Stimulated activated CD4-positive, alpha-beta T cell treated with anti-CD3 and anti-CD28 coated beads, Interleukin-2, amount 100 ng/mL, for 48 hours (primary cell): ENCODE data around the gene ERI3.

Experiments
- DNase-seq, 2 donors: peaks; one replicate each; pipeline ENCODE4 v3.0.0-alpha.2; 2020

The ERI3 gene

DNA sequence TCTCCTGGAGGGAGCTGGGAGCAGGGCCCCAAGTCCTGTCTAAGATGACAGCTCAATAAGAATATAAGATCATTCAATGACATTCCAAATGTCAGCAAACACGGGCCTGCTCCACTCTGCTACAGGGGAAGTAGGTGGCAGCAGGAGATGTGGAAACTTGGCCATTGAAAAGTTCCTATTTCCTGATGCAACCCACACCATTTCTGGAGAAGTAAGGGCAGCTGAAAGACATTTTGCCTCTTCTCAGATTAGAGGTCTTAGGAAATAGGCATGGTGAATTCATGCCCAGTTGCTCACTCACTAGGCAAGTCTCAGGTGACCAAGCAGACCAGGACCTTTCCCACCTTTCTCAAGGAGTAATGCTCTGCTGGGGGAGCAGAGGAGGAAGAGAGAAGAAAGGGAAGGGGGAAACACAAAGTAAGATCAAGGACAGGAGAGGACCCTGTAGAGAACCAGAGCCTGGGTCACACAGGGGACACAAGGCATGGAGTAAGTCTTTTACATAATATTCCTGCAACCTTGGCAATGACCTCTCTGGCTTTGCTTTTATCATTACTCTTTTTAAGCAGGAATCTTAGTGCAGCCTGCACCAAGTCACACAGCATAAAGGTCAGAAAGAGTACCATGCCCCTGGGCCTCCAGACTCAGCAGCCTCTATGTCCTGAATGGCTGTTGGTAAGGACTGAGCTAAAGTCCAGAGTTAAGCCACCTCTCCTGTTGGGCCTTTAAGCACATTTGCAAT lies 72.9 kb downstream of the ERI3 start:
- DNase-seq, result no peak

GRCh38 chr1:44276901-44277300 lies 78.2 kb downstream of the ERI3 start:
- DNase-seq, result no peak

GRCh38 chr1:44275991-44276405 lies 79.1 kb downstream of the ERI3 start:
- no peak for DNase-seq

DNA sequence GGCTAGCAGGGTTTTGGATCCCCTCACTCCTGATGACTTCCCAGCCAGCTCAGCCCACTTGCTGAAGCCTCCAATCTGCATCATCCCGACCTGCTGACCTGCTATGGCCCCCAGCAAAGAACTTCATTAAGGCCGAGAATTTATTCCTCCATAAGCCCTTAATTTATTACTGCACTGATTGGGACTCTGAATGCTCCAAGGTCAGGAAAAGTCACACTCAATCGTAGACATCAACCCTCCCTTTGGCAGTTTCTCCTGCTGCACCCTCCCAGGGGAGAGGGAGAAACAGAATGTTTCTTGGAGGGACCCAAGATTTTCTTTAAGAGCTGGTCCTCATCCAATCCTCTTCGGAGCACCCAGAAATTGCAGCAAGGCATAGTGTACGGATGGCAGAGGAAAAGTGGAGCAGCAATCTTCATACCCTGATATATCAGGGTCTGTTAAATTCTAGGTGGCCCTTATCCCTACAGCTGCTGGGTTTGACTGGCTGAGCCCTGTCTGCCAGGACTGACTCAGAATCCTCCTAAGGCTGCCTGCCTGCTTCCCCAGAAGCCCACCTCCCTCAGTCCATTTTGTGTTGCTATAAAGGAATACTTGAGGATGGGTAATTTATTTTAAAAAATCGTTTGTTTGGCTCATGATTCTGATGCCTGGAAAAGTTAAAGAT lies 79.6 kb downstream of the ERI3 start:
- DNase-seq, result no peak

DNA sequence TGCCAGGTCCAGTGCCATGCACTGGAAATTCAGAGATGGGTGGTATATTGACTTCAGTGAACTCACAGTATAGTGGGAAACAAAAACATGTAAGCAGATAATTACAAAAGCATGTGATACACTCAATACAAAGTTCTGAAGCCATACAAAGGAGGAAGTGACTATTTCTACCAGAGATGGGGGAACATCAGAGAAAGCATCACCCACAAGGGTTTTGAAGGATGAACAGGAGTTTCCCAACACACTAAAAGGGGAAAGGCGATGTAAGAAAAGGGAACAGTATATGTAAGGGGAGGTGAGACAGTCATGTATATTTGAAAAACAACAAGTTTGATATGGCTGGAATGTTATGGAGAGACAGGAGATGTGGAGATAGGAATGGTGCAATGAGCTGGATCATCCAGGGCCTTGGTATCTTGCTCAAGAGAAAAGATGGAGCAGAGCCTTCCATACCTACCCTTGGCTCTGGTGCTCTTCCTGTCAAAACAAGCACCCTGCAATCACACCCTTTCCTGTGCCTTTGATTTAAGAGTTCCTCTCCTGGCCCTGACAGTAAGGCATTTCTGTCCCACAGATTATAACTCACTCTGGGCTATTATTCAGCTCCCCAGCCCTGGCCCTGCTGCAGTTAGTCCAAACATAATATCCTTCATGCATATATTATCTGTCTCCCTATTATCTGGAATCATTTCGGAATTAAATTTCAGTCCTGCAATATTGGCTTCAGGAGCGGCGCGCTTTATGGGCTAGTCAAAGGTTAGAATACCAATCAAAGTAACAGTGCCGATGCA lies 81.3 kb downstream of the ERI3 start:
- DNase-seq, result no peak

GRCh38 chr1:44272992-44273391 lies 82.1 kb downstream of the ERI3 start:
- DNase-seq, result no peak

- DNase-seq, result no peak
These were observed 83.4 kb downstream of the ERI3 start for GRCh38 chr1:44271646-44272045.

- DNase-seq, result no peak
These were observed 84.1 kb downstream of the ERI3 start for GRCh38 chr1:44270686-44271628.

DNA sequence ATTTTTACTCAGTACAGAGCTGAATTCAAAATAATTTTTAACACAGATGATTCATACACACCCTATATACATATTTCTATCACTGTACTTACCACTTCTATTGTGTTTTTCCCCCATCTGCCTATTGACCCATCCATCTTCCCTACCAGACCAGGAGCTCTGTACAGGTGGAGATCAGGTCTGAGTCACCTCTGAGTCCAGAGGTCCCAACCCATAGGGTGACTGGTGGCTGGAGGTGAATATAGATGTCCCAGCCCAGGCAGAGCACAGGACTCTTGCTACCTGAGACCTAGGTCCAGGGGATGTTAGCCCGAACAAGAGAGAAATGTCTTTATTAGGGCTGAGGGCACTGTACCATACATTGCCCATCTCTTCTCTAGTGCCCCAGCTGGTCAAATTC lies 87.0 kb downstream of the ERI3 start:
- no peak for DNase-seq

DNA sequence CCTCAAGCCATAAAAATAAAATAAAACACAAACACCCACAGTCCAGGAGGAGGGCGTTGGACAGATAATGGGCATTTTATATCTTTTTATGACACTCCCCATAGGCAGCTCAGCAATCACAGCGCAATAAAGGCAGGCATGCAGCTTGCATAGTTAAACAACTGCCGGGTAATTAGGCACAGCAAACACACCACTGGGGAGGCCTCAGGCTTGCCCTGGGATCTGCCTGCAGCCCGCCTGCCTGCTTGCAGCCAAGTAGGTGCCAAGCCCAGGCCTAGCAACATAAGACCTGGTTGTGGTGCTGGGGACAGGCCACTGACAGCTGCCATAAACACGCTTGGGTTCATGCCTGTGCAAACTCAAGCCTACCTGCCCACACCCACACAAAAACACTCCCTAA lies 87.6 kb downstream of the ERI3 start:
- no peak for DNase-seq

GRCh38 chr1:44266400-44267344 lies 88.4 kb downstream of the ERI3 start:
- DNase-seq, result no peak

DNA sequence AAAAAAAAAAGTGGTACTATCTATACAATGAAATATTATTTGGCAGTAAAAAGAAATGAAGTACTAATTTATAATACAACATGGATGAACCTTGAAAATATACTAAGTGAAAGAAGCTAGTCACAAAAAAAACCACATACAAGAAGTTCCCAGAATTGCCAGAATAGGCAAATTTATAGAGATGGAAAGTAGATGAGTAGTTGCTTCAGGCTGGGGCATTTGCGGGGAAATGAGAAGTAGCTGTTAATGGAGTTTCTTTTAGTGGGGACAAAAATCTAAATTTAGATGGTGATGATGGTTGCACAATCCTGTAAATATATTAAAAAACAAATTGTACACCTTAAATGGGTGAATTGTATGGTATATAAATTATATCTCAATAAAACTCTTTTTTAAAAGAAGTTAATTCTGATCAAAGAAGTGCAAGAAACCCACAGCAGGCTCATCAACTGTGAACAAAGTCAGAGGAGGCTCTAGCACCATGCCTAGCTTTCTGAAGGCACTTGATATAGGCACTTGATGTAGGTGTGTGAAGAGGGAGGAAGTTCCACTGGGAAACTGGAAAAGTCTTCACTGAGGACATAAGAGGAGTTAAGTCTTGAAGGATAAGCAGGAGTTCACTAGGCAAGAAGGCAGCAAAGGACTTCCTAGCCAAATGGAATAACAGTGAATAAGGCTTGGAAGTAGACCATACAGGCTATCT lies 89.2 kb downstream of the ERI3 start:
- no peak for DNase-seq

DNA sequence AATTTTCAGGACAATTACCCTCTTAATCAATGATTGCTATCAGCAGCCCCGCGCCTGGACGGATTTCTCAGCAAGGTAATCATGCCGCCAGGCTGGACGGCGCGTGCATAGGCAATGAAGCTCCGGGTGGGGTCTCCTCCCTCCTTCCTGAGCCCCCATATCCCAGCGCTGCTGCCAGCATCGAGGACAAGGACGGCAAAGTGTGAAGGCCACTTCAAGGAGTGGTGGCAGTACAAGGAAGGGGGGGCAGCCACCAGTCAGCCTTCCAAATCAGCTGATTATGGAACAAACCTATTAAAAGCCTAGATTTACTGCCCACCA lies 90.6 kb downstream of the ERI3 start:
- no peak for DNase-seq

DNA sequence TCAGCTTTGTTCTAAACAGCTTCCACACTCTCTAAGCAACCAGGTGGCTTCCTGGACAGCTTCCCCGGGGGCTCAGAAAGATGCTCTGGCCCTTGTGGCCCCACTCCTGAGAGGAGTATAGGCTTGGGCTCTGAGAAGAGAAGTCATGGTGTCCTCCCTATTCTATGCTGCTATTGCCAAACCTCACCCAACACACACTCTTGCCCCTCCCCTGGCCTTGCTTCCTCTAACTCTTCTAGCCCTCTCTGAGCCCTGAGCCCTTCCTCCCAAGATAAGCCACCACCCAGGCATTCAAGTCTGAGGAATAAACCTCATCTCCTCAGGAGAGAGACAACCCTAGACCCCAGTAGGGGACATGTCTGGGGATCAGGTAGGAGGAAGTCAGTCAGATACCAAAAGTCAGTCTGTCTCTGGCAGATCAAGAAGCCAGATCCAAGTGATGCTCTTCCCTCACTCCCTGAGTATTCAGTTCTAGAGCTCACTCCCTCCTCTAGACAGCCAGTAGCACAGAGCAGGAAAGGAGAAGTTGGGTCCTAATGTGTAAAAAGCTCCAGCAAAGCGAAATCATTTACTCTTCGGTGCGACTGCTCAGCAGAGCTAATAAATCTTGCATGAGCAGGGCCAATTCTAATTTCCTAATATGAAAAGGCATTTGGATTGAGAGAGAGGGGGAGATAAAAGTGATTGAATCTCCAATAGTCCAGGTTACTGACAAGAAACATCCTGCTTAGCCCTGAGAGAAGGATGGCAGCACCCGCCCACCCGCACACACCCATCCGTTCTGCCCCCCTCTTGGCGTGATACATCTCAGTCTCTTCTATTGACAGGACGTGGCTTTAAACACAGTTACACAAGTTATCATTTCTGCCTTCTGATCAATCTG lies 91.2 kb downstream of the ERI3 start:
- DNase-seq, result no peak

DNA sequence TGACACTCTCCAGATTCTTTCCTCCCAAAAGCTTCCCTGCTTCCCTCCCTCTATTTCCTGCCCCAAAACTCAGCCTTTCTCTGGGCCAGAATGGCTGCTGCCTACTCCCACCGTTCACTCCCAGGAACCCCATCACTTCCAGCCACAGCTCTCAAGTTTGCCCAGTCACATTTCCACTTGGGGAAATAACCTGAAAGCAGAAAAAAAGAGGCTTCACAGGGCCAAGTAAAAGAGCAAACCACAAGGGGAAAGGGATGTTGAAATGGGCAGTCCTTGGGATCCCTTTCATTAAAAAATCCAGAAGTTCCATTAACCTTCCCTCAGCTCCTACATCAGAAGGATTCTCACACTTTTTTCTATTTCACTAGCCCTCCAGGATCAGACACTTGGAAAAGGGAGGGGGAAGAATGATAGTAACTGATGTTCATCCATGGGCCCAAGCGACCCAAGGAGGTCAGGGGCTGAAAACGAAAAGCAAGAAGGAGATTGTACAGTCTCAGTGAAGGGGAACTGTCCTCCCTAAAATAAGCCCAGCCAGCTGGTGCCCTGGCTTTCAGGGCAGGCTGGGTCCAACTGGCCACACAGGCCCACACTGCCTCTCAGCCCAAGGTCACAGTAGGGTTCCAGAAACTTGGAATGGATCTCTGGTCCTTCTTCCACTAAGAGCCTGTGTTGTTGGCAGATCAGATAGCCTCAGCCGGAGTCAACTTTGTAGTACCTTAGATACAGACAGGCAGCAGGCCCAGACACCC lies 92.1 kb downstream of the ERI3 start:
- DNase-seq, result no peak

- no peak for DNase-seq
These were observed 92.6 kb downstream of the ERI3 start for GRCh38 chr1:44262414-44262813.

- DNase-seq, result no peak
These were observed 93.1 kb downstream of the ERI3 start for GRCh38 chr1:44261962-44262361.

DNA sequence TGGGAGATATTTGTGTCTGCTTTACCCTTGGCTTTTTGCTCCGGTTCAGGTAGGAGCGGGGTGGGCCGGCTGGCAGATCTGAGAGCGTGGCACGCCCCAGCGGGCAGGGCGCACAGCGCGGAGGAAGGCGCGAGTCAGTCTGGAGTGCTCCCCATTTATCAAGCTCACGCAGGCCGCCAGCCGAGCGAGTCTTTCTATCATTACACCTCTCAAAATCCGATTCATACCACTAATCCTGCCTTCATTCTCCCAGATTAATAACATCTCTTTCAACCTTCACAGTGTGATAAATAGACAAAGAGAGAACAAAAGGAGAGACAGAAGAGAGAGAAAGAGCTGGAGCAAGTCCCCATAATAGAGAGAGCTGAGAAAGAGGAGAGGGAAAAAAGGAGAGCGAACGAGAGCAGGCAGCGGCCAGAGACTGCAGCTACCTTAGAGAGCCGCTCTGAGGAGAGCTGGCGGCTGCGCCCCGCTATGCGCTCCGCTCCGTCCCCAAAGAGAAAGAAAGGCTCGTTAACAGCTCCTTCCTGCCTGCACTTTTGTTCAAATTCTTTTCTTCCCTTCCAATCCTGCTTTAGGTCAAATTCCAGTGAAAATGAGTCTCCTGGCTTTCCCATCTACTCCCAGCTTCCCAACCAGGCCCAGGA lies 93.8 kb downstream of the ERI3 start:
- DNase-seq, result no peak

- DNase-seq, result no peak
These were observed 94.3 kb downstream of the ERI3 start for GRCh38 chr1:44260792-44261170.
